GM12878 (cell line): ENCODE results near the gene EPHB1.

ENCODE experiments used
- BACH1 ChIP-seq: fragments of 450-650 bp; IDR thresholded peaks from 2 replicates; pipeline ENCODE4 v1.6.1; 2017; ENCODE audit warnings: mild to moderate bottlenecking, borderline replicate concordance
- CTCF ChIP-seq, 3 experiments: IDR thresholded peaks in 2 of 3; conservative IDR thresholded peaks in 1 of 3; 2 replicates each; pipeline ENCODE4 v1.5.1; 2011; ENCODE audit warnings: low read depth in 3 of 3, low read length in 3 of 3, mild to moderate bottlenecking in 3 of 3, control low read depth in 2 of 3, moderate library complexity in 2 of 3, inconsistent platforms in 1 of 3, mixed read lengths in 1 of 3; ENCODE audit not compliant: control insufficient read depth in 2 of 3, insufficient read depth in 1 of 3; ENCODE audit errors: extremely low read depth in 1 of 3
- EED ChIP-seq: sonication (generic); IDR thresholded peaks from 2 replicates; pipeline ENCODE4 v1.6.1; 2016; ENCODE audit warnings: antibody characterized with exemption, low read depth
- EZH2 ChIP-seq: IDR thresholded peaks from 2 replicates; pipeline ENCODE4 v1.6.1; 2012; ENCODE audit warnings: low read depth, mild to moderate bottlenecking, control low read depth, inconsistent platforms, low read length, borderline replicate concordance; ENCODE audit not compliant: control insufficient read depth
- MLLT1 ChIP-seq: fragments of 450-650 bp; IDR thresholded peaks from 2 replicates; pipeline ENCODE4 v1.6.1; 2016; ENCODE audit warnings: mild to moderate bottlenecking
- POLR2A ChIP-seq: IDR thresholded peaks from 2 replicates; pipeline ENCODE4 v1.6.1; 2011; ENCODE audit warnings: low read depth, mild to moderate bottlenecking, low read length
- SUZ12 ChIP-seq: fragments of 200-600 bp; sonication (generic); IDR thresholded peaks from one replicate; pipeline ENCODE4 v1.6.1; 2018; ENCODE audit warnings: antibody characterized with exemption, mild to moderate bottlenecking; ENCODE audit not compliant: unreplicated experiment

- TF ChIP-seq MLLT1: no peak
- no peak for TF ChIP-seq EED
- no peak for TF ChIP-seq CTCF (IDR thresholded peaks at IDR 0.05 in 2 of 3, conservative IDR thresholded peaks at IDR 0.05 in 1 of 3; ENCODE audit: control insufficient read depth in 2 of 3, extremely low read depth in 1 of 3, insufficient read depth in 1 of 3, low read depth in 3 of 3, low read length in 3 of 3)
- TF ChIP-seq SUZ12: no peak
- TF ChIP-seq BACH1: no peak
- TF ChIP-seq POLR2A: no peak
- TF ChIP-seq EZH2: no peak
Measured at GRCh38 chr3:135190658-135191057, 395.6 kb downstream of the EPHB1 start.
